Thyroid gland (tissue), 4 donors: ENCODE results near the gene SLC8A2. TPM values are rescaled to one million over a fixed set of nuclear protein-coding genes. Genes with fewer than 3 reads are reported as not detected.
"Not testable (repeated sequence)": the region's sequence is repeated elsewhere in the genome, so short reads cannot be mapped to it uniquely, and the experiment has no call there.

ENCODE experiments used
- DNase-seq, 2 donors: peaks; one replicate each; pipeline ENCODE4 v3.0.0-alpha.2; 2019
- H3K27ac ChIP-seq, 3 donors: fragments of 200-600 bp; sonication (generic); 1 replicate in 2 of 3; 2 replicates in 1 of 3; pipeline ENCODE4 v1.5.1; 2016 to 2019; ENCODE audit warnings: mild to moderate bottlenecking in 1 of 3, moderate library complexity in 1 of 3
- H3K27me3 ChIP-seq: fragments of 200-600 bp; sonication (generic); one replicate; pipeline ENCODE4 v1.5.1; 2019
- H3K36me3 ChIP-seq, 2 donors: fragments of 200-600 bp; sonication (generic); one replicate each; pipeline ENCODE4 v1.5.1; 2016 to 2019
- H3K4me1 ChIP-seq, 2 donors: fragments of 200-600 bp; sonication (generic); one replicate each; pipeline ENCODE4 v1.5.1; 2017 to 2019
- H3K4me3 ChIP-seq, 3 donors: fragments of 200-600 bp; sonication (generic); replicated peaks in 1 of 3; 1 replicate in 2 of 3; 2 replicates in 1 of 3; pipeline ENCODE4 v1.5.1; 2016; ENCODE audit warnings: mild to moderate bottlenecking in 1 of 3
- H3K9me3 ChIP-seq: fragments of 200-600 bp; sonication (generic); one replicate; pipeline ENCODE4 v1.5.1; 2017
- POLR2A ChIP-seq, 2 donors: fragments of 450-650 bp; IDR thresholded peaks; one replicate each; pipeline ENCODE4 v1.6.1; 2017; ENCODE audit warnings: antibody characterized with exemption in 2 of 2, mild to moderate bottlenecking in 2 of 2, moderate library complexity in 1 of 2
- WGBS, 2 donors: methylation state at CpG; one replicate each; pipeline ENCODE4 v1.1.5; 2017; 5-methylcytosine and 5-hydroxymethylcytosine counted together
- intact Hi-C: fragments of 100-400 bp; cut with DNase I; formaldehyde crosslinking; loops from one replicate; pipeline ENCODE4 v1.15.1; 2023
- total RNA-seq, 4 donors: library from RNA; depleted of rRNA; stranded (reverse); fragments of >200 nt; gene quantifications; one replicate each; pipeline ENCODE4 v1.2.3, GENCODE V29; 2016
- TF ChIP-seq, protein P1 (sequence below), 6 experiments: fragments of 200-600 bp in 3 of 6; fragments of 450-650 bp in 3 of 6; sonication (generic) in 3 of 6; IDR thresholded peaks; one replicate each; pipeline ENCODE4 v1.5.1; 2016 to 2019; ENCODE audit warnings: antibody characterized with exemption in 6 of 6, mild to moderate bottlenecking in 2 of 6, inconsistent platforms in 1 of 6, moderate library complexity in 1 of 6

Gene SLC8A2
- total RNA-seq, 4 donors from 2014 or later, result 0.29 to 0.59 TPM; not detected in 2

DNA sequence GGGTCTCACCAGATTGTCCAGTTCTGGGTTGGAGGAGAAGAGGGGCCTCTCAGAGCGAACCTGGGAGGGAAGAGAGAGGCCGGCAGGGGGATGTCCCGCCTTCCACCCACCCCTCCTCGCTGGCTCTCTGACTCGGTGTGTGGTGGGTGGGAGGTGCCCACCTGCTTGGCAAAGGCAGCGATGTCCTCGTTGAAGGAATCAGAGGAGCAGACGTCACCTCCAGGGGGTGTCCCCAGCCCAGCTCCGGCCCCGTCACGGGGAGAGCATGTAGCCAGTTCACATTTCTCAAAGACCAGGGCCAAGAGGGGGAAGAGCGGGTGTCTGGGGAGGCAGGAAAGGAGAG lies 55.1 kb downstream of the SLC8A2 start:
- intact Hi-C loops, result no loop called here
- no peak overlapping the region for H3K4me3 ChIP-seq
- no peaks in the 10 kb centered on the region for H3K36me3 ChIP-seq
- no peak for DNase-seq
- no peak overlapping the region for H3K27ac ChIP-seq
- H3K27me3 ChIP-seq, result peaks cover 9% of the 10 kb centered on the region
- no peaks in the 10 kb centered on the region for H3K9me3 ChIP-seq
- no peaks in the 10 kb centered on the region for H3K4me1 ChIP-seq
- TF ChIP-seq, protein P1, sequence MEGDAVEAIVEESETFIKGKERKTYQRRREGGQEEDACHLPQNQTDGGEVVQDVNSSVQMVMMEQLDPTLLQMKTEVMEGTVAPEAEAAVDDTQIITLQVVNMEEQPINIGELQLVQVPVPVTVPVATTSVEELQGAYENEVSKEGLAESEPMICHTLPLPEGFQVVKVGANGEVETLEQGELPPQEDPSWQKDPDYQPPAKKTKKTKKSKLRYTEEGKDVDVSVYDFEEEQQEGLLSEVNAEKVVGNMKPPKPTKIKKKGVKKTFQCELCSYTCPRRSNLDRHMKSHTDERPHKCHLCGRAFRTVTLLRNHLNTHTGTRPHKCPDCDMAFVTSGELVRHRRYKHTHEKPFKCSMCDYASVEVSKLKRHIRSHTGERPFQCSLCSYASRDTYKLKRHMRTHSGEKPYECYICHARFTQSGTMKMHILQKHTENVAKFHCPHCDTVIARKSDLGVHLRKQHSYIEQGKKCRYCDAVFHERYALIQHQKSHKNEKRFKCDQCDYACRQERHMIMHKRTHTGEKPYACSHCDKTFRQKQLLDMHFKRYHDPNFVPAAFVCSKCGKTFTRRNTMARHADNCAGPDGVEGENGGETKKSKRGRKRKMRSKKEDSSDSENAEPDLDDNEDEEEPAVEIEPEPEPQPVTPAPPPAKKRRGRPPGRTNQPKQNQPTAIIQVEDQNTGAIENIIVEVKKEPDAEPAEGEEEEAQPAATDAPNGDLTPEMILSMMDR (IDR thresholded peaks at IDR 0.05), result no peak
- TF ChIP-seq POLR2A (IDR thresholded peaks at IDR 0.05), result no peak
- 31 to 47% methylated on average over 12 of the region's 12 CpGs for WGBS, 2 donors

DNA sequence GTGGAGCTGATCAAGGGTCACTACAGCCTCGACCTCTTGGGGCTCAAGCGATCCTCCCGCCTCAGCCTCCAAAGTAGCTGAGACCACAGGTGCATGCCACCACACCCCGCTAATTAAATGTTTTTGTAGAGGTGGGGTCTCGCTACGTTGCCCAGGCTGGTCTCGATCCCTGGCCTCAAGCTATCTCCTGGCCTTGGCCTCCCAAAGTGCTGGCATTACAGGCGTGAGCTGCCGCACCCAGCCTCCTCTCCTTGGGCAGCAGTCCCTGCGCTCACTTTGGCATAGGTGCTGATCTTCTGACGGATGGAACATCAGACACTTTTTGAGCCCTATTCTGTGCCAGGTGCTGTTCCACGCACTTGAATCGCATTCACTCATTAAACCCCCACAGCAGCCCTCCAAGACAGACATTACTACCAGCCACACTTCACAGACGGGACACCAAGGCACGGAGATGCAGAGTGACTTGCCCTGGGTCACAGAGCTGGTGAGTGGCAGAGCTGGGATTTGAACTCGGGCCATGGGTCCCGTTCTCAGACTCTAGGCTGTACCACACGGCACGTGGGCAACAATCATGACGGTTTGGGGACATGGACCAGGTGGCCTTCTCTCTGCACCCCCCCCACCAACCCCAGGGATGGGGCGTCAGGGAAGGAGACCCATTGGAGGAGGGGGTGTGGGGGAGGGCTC lies 55.6 kb downstream of the SLC8A2 start:
- WGBS, 2 donors, result 91% methylated on average over 14 to 21 of the region's 21 CpGs
- TF ChIP-seq, protein P1 (IDR thresholded peaks at IDR 0.05), result no peak
- TF ChIP-seq POLR2A (IDR thresholded peaks at IDR 0.05), result no peak
- Histone ChIP-seq H3K4me1 (no peaks in the 10 kb centered on the region), H3K27me3 (peaks cover 9% of the 10 kb centered on the region), H3K27ac (no peak overlapping the region), H3K9me3 (no peaks in the 10 kb centered on the region), H3K36me3 (no peaks in the 10 kb centered on the region), H3K4me3 (no peak overlapping the region)
- DNase-seq, result no peak
- intact Hi-C loops, result no loop called here

DNA sequence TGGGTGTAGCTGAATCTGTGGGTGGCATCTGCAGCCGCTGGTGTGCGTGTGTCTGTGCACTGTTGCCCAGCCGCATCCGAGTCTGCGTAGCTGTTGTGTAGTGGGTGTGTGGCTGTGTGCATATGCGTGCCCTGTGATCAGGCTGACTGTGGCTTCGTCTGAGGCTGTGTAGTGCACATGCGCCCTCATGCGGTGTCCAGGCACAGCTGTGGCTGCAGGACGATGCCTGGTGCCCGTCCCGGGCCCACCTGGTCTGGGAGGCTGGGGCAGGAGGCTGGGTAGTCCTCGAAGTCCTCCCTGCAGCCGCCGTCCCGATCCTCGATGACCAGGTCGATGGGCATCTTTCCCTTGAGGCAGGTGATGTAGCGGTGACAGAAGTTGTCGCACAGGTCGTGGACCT lies 57.2 kb downstream of the SLC8A2 start:
- no peak for TF ChIP-seq POLR2A (IDR thresholded peaks at IDR 0.05)
- TF ChIP-seq, protein P1 (IDR thresholded peaks at IDR 0.05), result no peak
- no peak for DNase-seq
- intact Hi-C loops, result no loop called here
- Histone ChIP-seq H3K4me1 (no peaks in the 10 kb centered on the region), H3K27ac (no peak overlapping the region), H3K4me3 (no peak overlapping the region), H3K9me3 (no peaks in the 10 kb centered on the region), H3K27me3 (peaks cover 4% of the 10 kb centered on the region), H3K36me3 (no peaks in the 10 kb centered on the region)
- WGBS, 2 donors, result 80 to 85% methylated on average over 8 to 13 of the region's 21 CpGs

DNA sequence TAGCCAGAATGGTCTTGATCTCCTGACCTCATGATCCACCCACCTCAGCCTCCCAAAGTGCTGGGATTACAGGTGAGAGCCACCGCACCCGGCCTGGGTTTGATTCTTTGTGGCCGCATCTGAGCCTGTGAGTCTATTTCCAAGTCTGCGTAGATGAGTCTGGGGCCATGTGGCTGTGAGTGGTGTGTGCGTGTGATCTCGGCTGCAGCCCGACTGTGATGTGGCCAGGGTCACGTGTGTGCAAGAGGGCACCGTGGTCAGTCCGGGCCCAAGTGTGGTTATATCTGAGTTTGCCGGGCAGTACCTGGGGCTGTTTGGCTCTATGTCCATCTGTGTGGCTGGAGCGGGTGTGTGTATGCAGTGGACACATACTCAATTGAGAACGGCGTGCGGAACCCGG lies 57.8 kb downstream of the SLC8A2 start:
- intact Hi-C loops, result no loop called here
- H3K27me3 ChIP-seq, result peaks cover 4% of the 10 kb centered on the region
- H3K27ac ChIP-seq, result no peak overlapping the region
- H3K9me3 ChIP-seq, result no peaks in the 10 kb centered on the region
- no peak overlapping the region for H3K4me3 ChIP-seq
- TF ChIP-seq, protein P1 (IDR thresholded peaks at IDR 0.05), result no peak
- TF ChIP-seq POLR2A (IDR thresholded peaks at IDR 0.05), result no peak
- H3K36me3 ChIP-seq, result no peaks in the 10 kb centered on the region
- no peak for DNase-seq
- H3K4me1 ChIP-seq, result no peaks in the 10 kb centered on the region
- 89 to 95% methylated on average over 15 to 16 of the region's 16 CpGs for WGBS, 2 donors

DNA sequence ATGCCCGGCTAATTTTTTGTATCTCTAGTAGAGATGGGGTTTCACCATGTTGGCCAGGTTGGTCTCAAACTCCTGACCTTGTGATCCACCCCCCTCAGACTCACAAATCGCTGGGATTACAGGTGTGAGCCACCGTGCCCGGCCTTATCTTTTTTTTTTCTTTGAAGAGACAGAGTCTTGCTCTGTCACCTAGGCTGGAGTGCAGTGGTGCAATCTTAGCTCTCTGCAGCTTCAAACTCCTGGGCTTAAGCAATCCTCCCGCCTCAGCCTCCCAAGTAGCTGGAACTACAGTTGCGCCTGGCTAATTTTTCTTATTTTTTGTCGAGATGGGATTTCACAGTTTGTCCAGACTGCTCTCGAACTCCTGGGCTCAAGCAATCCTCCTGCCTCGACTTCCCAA lies 60.0 kb downstream of the SLC8A2 start:
- H3K9me3 ChIP-seq, H3K4me1 ChIP-seq, DNase-seq, H3K27me3 ChIP-seq, H3K36me3 ChIP-seq, H3K27ac ChIP-seq, intact Hi-C loops, H3K4me3 ChIP-seq: not testable (repeated sequence)
- WGBS, 2 donors, result 79 to 80% methylated on average over 9 of the region's 9 CpGs
